Measurements from ENCODE around the gene SEC16B.

GRCh38 chr1:177964336-177964735 is 5.5 kb downstream of the SEC16B start:
- no peak for TF ChIP-seq ZNF565 (CRISPR knock-in tag; conservative IDR thresholded peaks at IDR 0.05; ENCODE audit: low read depth)
- no peak for TF ChIP-seq PATZ1 (CRISPR knock-in tag; IDR thresholded peaks at IDR 0.05; ENCODE audit: borderline replicate concordance)
- TF ChIP-seq PPARA (CRISPR knock-in tag; IDR thresholded peaks at IDR 0.05; ENCODE audit: borderline replicate concordance) = no peak
- TF ChIP-seq ESRRG (CRISPR knock-in tag; IDR thresholded peaks at IDR 0.05) = no peak
- no peak for TF ChIP-seq TSHZ2 (CRISPR knock-in tag; IDR thresholded peaks at IDR 0.05)
- no peak for TF ChIP-seq ZFP3 (CRISPR knock-in tag; IDR thresholded peaks at IDR 0.05)
- no peak for TF ChIP-seq CREB5 (CRISPR knock-in tag; IDR thresholded peaks at IDR 0.05; ENCODE audit: low read depth)
- TF ChIP-seq RARB (CRISPR knock-in tag; IDR thresholded peaks at IDR 0.05) = no peak
- no peak for TF ChIP-seq TOX (CRISPR knock-in tag; IDR thresholded peaks at IDR 0.05; ENCODE audit: borderline replicate concordance)
- no peak for TF ChIP-seq ISL1 (CRISPR knock-in tag; IDR thresholded peaks at IDR 0.05)
- no peak for TF ChIP-seq CSRNP3 (CRISPR knock-in tag; IDR thresholded peaks at IDR 0.05)
